HFF-Myc (cell line): ENCODE measurements around the gene CWC27.

ENCODE experiments used
- DNase-seq: peaks from one replicate; pipeline ENCODE4 v3.0.0-alpha.2; 2011; ENCODE audit warnings: low read depth; ENCODE audit errors: extremely low read depth
- H3K4me3 ChIP-seq: replicated peaks from 2 replicates; pipeline ENCODE4 v1.5.1; 2011; ENCODE audit warnings: low read depth, mild to moderate bottlenecking, control low read depth, low read length
- CTCF ChIP-seq: IDR thresholded peaks from 2 replicates; pipeline ENCODE4 v1.5.1; 2012; ENCODE audit warnings: mild to moderate bottlenecking, low read depth, low read length, control low read depth; ENCODE audit errors: missing control alignments

CWC27 gene

DNA sequence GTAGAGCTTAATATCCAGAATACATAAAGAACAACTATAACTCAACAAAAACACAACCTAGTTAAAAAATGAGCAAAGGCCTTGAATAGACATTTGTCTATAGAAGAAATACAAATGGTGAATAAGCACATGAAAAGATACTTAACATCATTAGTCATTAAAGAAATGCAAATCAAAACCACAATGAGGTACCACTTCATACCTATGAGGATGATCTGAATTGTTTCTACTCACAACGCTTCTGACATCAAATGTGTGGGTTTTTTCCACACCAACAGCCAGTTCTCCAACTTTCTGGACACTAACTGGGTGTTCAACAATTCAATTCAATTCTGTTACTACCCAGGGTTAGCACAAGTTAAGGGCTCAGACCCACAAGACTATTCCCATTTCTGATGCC lies 22.3 kb upstream of the CWC27 start:
- TF ChIP-seq CTCF = no peak
- no peak for DNase-seq
- H3K4me3 ChIP-seq = no peak overlapping the region

GRCh38 chr5:64749385-64749784 lies 19.3 kb upstream of the CWC27 start:
- no peak overlapping the region for H3K4me3 ChIP-seq
- no peak for TF ChIP-seq CTCF
- DNase-seq = no peak

GRCh38 chr5:64754066-64754465 lies 14.7 kb upstream of the CWC27 start:
- no peak overlapping the region for H3K4me3 ChIP-seq
- no peak for DNase-seq
- TF ChIP-seq CTCF = no peak

- DNase-seq = no peak
- TF ChIP-seq CTCF = no peak
- no peak overlapping the region for H3K4me3 ChIP-seq
Measured at GRCh38 chr5:64758901-64759300, 9.8 kb upstream of the CWC27 start.

DNA sequence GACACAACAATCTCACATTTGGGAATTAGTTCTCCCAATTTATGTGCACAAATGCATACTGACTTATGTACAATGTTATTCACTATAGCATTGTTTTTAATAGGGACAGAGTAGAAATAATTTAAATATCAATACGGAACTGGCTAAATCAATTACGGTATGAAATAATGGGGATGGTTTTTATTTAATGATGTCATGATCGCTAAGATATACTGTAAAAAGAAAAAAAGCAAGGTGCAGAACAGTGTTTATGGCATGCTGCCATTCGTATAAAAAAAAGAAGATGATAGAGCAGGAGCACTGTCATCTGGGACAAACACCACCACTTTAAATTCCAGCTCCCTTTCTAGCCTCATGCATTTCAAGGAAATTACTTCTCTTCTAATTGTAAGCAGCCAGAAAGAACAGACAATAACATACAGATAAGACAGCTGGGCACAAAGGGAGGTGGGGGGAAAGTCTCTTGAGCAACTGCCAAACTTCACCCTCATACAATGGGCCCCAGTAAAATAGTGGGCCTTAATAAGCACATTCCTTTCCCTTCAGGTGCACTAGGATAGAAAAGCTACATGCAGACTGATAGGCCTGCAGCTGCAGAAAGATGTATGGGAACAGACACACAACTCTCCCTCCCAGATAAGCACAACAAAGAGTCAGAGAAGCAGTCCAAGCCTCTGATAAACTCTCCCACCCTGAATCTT lies 8.6 kb upstream of the CWC27 start:
- H3K4me3 ChIP-seq = no peak overlapping the region
- no peak for DNase-seq
- no peak for TF ChIP-seq CTCF

GRCh38 chr5:64763948-64764503 lies 4.7 kb upstream of the CWC27 start:
- DNase-seq = no peak
- no peak overlapping the region for H3K4me3 ChIP-seq
- no peak for TF ChIP-seq CTCF
